ENCODE data around the gene PIK3R2.
"Not testable (repeated sequence)": the region's sequence is repeated elsewhere in the genome, so short reads cannot be mapped to it uniquely, and the experiment has no call there.

Gene PIK3R2

DNA sequence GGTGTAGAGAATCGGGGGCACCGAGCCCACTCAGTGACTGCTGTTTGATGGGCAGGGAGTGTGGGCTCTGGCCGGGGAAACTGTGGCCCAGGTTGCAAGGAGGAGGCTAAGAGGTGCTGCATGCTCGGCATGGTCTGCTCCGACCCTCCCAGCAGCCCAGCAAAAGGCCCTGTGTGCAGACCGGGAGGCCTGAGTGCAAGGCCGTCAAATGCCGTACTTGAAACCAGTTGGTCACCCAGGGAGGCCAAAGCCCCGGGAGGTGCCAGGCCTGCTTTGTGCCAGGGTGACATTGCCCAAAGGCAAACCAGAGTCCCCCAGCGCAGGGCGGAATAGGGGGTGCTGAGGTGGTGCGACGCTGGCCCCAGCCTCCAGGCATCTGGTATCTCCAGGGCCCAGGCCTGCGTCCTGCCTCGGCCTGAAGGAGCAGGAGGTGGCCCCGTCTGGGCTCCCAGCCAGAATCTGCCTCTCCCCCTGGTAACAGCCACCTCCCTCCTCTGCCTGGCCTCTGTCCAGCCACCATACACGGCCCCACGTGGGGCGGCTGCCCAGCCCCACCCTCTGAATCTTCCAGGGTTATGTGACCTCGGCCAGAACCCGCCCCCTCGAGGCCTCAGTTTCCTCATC lies 4.0 kb downstream of the PIK3R2 start:
- Mint-ChIP-seq H3K9me3 (no peaks in the 10 kb centered on the region), H3K36me3 (ENCODE audit: low read depth) (peaks cover 4% of the 10 kb centered on the region), H3K4me1 (ENCODE audit: low read depth) (peaks cover 27% of the 10 kb centered on the region), H3K27ac (no peak overlapping the region), H3K4me3 (no peak overlapping the region), H3K27me3 (no peaks in the 10 kb centered on the region)

DNA sequence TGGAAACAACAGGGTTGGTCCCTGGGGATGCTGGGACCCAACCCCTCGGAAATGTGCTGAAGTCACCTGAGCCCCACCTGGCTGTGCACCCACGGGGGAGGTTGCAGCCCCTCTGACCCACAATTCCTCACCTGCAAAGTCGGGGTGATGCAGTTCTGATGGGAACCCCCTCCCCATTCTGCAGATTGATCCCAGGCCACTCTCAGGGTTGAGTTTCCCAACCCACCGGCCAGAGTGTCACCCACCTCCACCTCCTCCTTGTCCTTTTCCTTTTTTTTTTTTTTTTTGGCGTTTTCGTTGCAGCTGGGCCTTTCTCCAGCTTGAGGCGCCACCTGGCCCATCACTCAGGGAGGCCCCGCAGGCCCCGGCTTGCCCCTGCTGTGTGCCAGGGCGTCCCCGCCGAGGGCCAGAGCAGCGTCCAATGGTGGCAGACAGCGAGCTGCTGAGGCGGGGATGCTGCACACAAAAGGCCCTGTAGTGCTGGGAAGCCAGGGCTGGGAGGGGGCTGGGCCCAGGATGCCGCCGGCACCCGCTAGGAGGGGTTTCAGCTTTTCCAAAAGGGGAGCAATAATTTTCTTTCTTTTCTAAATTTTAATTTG lies 4.6 kb downstream of the PIK3R2 start:
- Mint-ChIP-seq H3K9me3 (no peaks in the 10 kb centered on the region), H3K27me3 (no peaks in the 10 kb centered on the region), H3K27ac (no peak overlapping the region), H3K4me3 (no peak overlapping the region), H3K4me1 (ENCODE audit: low read depth) (peaks cover 22% of the 10 kb centered on the region), H3K36me3 (ENCODE audit: low read depth) (peaks cover 4% of the 10 kb centered on the region)

DNA sequence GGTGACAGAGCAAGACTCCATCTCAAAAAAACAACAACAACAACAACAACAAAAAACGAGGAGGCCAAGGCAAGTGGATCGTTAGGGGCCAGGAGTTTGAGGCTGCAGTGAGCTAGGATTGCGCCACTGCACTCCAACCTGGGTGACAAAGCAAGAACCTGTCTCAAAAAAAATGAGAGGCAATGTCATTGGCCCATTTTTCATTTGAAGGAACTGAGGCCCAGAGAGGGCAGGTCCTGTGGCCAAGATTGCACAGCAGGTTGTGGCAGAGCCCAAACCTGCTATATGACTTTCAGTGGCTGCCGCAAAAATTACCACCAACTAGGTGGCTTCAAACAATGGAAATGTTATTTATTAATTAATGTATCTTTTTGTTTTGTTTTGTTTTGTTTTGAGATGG lies 5.5 kb downstream of the PIK3R2 start:
- Mint-ChIP-seq H3K4me3 (no peak overlapping the region), H3K27ac (no peak overlapping the region), H3K9me3 (no peaks in the 10 kb centered on the region), H3K36me3 (ENCODE audit: low read depth) (peaks cover 10% of the 10 kb centered on the region), H3K27me3 (no peaks in the 10 kb centered on the region), H3K4me1 (ENCODE audit: low read depth) (peaks cover 22% of the 10 kb centered on the region)

DNA sequence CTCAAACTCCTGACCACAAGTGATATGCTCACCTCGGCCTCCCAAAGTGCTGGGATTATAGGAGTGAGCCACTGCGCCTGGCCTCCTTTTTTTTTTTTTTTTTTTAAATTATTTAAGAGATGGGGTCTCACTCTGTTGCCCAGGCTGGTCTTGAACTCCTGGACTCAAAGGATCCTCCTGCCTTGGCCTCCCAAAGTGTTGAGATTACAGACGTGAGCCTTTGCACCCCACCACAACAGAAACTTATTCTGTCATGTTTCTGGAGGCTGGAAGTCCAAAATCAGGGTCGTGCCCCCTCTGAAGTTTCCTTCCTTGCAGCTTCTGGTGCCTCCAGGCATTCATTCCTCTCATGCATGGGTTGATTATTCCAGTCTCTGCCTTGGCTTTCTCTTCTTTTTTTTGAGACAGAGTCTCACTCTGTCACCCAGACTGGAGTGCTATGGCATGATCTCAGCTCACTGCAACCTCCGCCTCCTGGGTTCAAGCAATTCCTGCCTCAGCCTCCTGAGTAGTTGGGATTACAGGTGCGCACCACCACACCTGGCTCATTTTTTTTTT lies 6.2 kb downstream of the PIK3R2 start:
- not testable (repeated sequence) for H3K4me3 Mint-ChIP-seq, H3K27ac Mint-ChIP-seq, H3K27me3 Mint-ChIP-seq, H3K9me3 Mint-ChIP-seq
- H3K4me1 Mint-ChIP-seq (ENCODE audit: low read depth): peaks cover 18% of the 10 kb centered on the region
- H3K36me3 Mint-ChIP-seq (ENCODE audit: low read depth): peaks cover 10% of the 10 kb centered on the region

DNA sequence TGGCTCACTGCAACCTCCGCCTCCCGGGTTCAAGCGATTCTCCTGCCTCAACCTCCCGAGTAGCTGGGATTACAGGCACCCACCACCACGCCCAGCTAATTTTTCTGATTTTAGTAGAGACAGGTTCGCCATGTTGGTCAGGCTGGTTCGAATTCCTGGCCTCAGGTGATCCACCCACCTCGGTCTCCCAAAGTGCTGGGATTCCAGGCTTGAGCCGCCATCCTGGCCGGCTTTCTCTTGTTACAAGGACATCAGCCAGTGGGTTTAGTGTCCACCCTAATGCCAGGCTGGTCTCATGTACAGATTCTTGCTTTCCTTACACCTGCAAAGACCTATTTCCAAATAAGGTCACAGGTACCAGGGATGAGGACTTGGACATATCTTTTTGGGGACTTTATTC lies 6.8 kb downstream of the PIK3R2 start:
- Mint-ChIP-seq H3K36me3 (ENCODE audit: low read depth) (peaks cover 10% of the 10 kb centered on the region), H3K9me3 (no peaks in the 10 kb centered on the region), H3K27me3 (no peaks in the 10 kb centered on the region), H3K27ac (no peak overlapping the region), H3K4me3 (peak overlapping the region; percentile 78), H3K4me1 (ENCODE audit: low read depth) (peaks cover 13% of the 10 kb centered on the region)

DNA sequence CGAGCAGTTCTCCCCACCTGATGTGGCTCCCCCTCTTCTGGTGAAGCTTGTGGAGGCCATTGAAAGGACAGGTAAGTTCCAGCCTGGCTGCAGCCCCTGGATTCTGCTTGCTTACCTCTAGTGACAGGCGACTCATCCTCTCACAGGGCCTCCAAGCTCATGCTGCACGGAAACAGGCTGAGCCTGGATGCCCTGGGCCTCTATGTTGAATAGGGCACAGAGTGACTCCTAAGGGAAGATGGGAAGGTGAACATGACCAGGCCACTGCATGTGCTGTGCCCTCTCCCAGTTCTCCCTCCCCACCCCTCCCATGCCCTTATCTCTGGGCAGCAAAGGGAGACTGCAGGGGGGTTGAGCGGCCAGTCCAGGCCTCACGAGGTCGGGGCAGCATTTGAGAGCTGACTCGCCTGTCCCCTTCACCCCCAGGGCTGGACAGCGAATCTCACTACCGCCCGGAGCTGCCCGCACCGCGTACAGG lies 7.6 kb downstream of the PIK3R2 start:
- no peaks in the 10 kb centered on the region for H3K9me3 Mint-ChIP-seq
- peak overlapping the region; percentile 86 for H3K27ac Mint-ChIP-seq
- peaks cover 11% of the 10 kb centered on the region for H3K36me3 Mint-ChIP-seq (ENCODE audit: low read depth)
- H3K27me3 Mint-ChIP-seq: no peaks in the 10 kb centered on the region
- peaks cover 13% of the 10 kb centered on the region for H3K4me1 Mint-ChIP-seq (ENCODE audit: low read depth)
- peak overlapping the region; percentile 78 for H3K4me3 Mint-ChIP-seq

DNA sequence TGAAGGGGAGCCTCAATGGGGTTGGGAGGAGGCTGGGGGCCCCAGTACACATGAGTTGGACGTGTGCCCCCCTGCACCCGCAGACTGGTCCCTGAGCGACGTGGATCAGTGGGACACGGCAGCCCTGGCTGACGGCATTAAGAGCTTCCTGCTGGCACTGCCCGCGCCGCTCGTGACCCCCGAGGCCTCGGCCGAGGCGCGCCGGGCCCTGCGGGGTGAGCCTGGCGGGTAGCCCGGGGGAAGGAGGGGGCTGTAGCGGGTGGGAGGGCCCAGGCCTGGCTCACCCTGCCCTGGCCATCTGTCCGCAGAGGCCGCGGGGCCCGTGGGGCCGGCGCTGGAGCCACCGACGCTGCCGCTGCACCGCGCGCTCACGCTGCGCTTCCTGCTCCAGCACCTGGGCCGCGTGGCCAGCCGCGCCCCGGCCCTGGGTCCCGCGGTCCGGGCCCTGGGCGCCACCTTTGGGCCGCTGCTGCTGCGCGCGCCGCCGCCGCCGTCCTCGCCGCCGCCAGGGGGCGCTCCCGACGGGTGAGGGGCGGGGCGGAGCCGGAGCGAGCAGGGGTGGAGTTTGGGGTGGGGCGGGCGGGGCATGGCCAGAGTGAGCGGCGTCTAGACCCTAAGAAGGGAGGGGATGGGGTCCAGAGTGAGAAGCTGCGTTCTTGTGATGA lies 8.1 kb downstream of the PIK3R2 start:
- H3K4me1 Mint-ChIP-seq (ENCODE audit: low read depth): peaks cover 13% of the 10 kb centered on the region
- H3K36me3 Mint-ChIP-seq (ENCODE audit: low read depth): peaks cover 13% of the 10 kb centered on the region
- H3K9me3 Mint-ChIP-seq: no peaks in the 10 kb centered on the region
- H3K27me3 Mint-ChIP-seq: no peaks in the 10 kb centered on the region
- H3K4me3 Mint-ChIP-seq: peak overlapping the region; percentile 78
- H3K27ac Mint-ChIP-seq: peak overlapping the region; percentile 86

DNA sequence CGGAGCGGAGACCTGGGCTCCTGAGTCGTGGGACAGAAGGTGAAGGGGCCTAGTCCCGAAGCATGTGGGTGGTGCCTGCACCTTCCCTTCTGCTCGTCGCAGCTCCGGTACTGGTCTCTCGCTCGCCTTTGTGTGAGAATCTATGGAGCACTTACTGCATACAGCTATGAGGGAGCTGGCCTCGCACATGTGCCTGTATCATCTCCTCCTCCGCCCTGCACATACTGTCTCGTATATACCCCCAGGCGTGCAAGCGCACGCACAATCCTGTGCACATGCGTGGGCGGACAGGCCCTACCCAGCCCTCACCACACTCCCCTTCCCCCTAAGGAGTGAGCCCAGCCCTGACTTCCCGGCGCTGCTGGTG lies 8.7 kb downstream of the PIK3R2 start:
- no peaks in the 10 kb centered on the region for H3K9me3 Mint-ChIP-seq
- H3K27ac Mint-ChIP-seq: no peak overlapping the region
- peak overlapping the region; percentile 47 for H3K4me3 Mint-ChIP-seq
- H3K4me1 Mint-ChIP-seq (ENCODE audit: low read depth): peaks cover 13% of the 10 kb centered on the region
- H3K27me3 Mint-ChIP-seq: no peaks in the 10 kb centered on the region
- H3K36me3 Mint-ChIP-seq (ENCODE audit: low read depth): peaks cover 13% of the 10 kb centered on the region

DNA sequence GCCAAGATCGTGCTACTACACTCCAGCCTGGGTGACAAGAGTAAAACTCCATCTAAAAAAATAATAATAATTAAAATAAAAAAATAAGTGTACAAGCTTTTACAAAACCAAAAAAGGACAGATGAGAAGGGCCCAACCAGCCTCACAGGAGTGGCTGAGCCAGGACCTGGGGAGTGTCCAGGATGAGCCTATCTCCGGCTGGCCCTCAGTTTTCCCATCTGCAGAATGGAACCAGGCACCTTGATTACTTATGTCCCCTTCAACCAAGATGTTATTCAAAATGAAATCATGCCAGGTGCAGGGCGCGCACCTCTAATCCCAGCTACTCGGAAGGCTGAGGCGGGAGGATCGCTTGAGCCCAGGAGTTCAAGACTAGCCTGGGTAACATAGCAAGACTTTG lies 11.1 kb downstream of the PIK3R2 start:
- peaks cover 16% of the 10 kb centered on the region for H3K4me1 Mint-ChIP-seq (ENCODE audit: low read depth)

DNA sequence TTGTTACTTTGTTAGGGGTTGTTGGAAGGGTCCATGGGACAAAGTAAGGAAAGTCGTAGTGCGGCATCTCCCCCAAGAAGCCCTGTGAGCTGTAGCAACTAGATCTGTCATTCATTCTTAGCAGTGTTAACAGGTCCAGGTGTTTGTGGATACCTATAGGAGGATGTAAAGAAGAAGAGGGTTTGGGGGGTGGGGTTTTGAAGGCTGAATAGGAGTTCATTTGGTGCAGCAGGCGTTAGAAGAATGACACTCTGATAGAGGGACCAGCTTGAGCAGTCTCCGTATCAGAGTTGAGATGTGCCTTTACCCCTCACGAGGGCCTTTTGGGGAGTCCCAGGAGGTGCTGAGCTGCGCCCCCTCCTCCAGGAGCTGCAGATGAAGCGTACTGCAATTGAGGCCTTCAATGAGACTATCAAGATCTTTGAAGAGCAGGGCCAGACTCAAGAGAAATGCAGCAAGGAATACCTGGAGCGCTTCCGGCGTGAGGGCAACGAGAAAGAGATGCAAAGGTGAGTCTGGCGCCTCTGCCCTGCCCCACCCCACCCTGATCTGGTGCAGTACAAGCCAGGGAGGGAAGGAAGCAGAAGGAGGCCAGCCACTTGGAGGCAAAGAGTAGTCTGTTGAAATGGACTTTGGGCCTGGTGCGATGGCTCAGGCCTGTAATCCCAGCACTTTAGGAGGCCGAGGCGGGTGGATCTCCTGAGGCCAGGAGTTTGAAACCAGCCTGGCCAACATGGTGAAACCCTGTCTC lies 13.0 kb downstream of the PIK3R2 start:
- H3K4me3 Mint-ChIP-seq: no peak overlapping the region

More for the DNA sequence above, 11.1 kb downstream of the PIK3R2 start:
- Mint-ChIP-seq H3K4me3 (no peak overlapping the region), H3K27ac (no peak overlapping the region), H3K36me3 (ENCODE audit: low read depth) (peaks cover 17% of the 10 kb centered on the region), H3K27me3 (no peaks in the 10 kb centered on the region), H3K9me3 (no peaks in the 10 kb centered on the region)

DNA sequence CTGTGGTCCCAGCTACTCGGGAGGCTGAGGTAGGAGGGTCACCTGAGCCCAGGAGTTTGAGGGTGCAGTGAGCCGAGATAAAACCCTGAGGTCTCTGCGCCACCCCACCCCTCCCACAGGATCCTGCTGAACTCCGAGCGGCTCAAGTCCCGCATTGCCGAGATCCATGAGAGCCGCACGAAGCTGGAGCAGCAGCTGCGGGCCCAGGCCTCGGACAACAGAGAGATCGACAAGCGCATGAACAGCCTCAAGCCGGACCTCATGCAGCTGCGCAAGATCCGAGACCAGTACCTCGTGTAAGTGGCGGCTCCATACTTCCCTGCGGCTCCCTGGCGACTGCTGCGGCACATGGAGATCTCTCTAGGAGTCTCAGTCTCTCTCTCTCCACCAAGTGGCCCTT lies 14.0 kb downstream of the PIK3R2 start:
- Mint-ChIP-seq H3K9me3 (no peaks in the 10 kb centered on the region), H3K27me3 (no peaks in the 10 kb centered on the region), H3K27ac (no peak overlapping the region), H3K4me3 (no peak overlapping the region), H3K4me1 (ENCODE audit: low read depth) (peaks cover 8% of the 10 kb centered on the region), H3K36me3 (ENCODE audit: low read depth) (peaks cover 20% of the 10 kb centered on the region)

More for the DNA sequence above, 13.0 kb downstream of the PIK3R2 start:
- H3K36me3 Mint-ChIP-seq (ENCODE audit: low read depth): peaks cover 20% of the 10 kb centered on the region
- H3K4me1 Mint-ChIP-seq (ENCODE audit: low read depth): peaks cover 13% of the 10 kb centered on the region
- H3K27me3 Mint-ChIP-seq: no peaks in the 10 kb centered on the region
- no peaks in the 10 kb centered on the region for H3K9me3 Mint-ChIP-seq
- no peak overlapping the region for H3K27ac Mint-ChIP-seq

DNA sequence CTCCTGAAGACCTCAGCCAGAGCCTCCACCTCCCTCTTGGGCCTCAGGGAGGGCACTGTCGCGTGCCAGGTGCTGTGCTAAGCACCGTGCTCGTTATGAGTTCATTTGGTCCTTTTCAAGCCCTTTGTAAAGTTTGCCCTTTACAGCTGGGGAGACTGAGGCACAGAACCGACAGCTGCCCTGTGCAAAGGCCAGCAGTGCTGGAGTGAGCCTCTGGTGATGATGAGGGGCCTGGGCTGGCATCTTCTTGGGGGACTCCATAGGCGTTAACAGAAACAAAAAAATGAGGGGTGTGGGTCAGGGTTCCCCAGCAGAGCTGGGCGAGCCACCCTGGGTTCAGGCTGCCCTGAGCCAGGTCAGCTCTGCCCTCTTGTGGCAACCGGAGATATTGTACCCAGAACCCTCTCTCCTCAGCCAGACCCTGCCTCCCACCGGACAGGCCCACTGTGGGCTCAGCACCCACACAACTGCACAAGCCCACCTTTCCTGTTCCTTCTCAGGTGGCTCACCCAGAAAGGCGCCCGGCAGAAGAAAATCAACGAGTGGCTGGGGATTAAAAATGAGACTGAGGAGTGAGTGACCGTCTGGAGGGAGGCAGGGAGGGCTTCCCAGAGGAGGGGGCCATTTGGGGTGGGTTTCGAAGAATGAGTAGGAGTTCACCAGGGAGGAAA lies 15.1 kb downstream of the PIK3R2 start:
- Mint-ChIP-seq H3K27ac (no peak overlapping the region), H3K4me3 (no peak overlapping the region), H3K36me3 (ENCODE audit: low read depth) (peaks cover 18% of the 10 kb centered on the region), H3K9me3 (no peaks in the 10 kb centered on the region), H3K4me1 (ENCODE audit: low read depth) (peaks cover 11% of the 10 kb centered on the region), H3K27me3 (no peaks in the 10 kb centered on the region)

DNA sequence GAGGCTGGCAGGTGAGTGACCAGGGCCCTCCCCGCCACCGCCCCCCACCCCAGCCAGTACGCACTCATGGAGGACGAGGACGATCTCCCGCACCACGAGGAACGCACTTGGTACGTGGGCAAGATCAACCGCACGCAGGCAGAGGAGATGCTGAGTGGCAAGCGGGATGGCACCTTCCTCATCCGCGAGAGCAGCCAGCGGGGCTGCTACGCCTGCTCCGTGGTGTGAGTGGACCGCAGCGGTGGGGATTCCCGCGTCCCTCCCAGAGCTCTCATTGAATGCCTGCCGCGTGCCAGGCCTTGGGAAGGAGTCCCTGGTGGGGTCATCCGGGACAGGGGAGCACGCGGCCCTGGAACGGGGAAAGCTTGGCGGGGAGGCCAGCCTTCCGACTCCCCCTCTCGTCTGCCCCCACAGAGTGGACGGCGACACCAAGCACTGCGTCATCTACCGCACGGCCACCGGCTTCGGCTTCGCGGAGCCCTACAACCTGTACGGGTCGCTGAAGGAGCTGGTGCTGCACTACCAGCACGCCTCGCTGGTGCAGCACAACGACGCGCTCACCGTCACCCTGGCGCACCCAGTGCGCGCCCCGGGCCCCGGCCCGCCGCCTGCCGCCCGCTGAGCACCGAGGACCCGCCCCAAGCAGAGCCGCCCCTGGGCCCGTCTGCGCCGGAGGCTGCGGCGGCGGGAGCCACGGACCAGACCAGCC lies 15.9 kb downstream of the PIK3R2 start:
- Mint-ChIP-seq H3K36me3 (ENCODE audit: low read depth) (peaks cover 14% of the 10 kb centered on the region), H3K4me3 (no peak overlapping the region), H3K9me3 (no peaks in the 10 kb centered on the region), H3K27ac (no peak overlapping the region), H3K4me1 (ENCODE audit: low read depth) (peaks cover 16% of the 10 kb centered on the region), H3K27me3 (no peaks in the 10 kb centered on the region)

DNA sequence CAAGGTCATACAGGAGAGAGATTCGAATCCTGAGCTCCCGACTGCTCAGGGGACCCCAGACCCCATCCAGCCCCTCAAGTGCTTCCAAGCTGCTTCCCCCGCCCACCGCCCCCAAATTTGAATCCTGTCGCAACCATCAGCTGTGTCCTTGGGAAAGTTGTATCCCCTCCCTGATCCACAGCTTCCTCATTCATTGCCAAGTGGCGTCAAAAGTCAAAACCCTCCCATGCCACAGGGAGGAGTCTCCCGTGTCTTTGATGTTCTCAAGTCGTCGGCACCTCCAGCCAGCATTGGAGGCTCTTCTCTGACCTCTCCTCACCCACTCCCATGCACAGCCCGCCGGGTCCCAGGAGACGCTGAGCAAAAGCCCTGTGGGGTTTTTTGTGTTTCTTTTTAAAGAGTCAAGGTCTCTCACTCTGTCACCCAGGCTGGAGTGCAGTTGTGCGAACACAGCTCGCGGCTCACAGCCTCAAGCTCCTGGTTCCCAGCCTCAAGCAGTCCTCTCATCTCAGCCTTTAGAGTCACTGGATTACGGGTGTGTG lies 17.8 kb downstream of the PIK3R2 start:
- Mint-ChIP-seq H3K27ac (peak overlapping the region; percentile 39), H3K9me3 (no peaks in the 10 kb centered on the region), H3K27me3 (no peaks in the 10 kb centered on the region), H3K4me3 (no peak overlapping the region), H3K4me1 (ENCODE audit: low read depth) (peaks cover 29% of the 10 kb centered on the region), H3K36me3 (ENCODE audit: low read depth) (peaks cover 11% of the 10 kb centered on the region)
